SK-MEL-5 (cell line): Measurements from ENCODE around the gene NDST1. TPM values are rescaled to one million over a fixed set of nuclear protein-coding genes. Genes with fewer than 3 reads are reported as not detected.

Source experiments
- DNase-seq: peaks from one replicate; pipeline ENCODE4 v3.0.0-alpha.2; 2016; ENCODE audit warnings: low read depth, low spot score
- in situ Hi-C: cut with HindIII; loops from 2 replicates; pipeline ENCODE4 v1.10.0; 2016; ENCODE audit warnings: low sequenced_read_pairs, high pct_unique_total_duplicates, low pct_unique_long_range_greater_than_20kb
- total RNA-seq: library from RNA; depleted of rRNA; stranded (reverse); fragments of >200 nt; shearing (Covaris generic); gene quantifications from 2 replicates; pipeline ENCODE4 v1.2.3, GENCODE V29; 2014

NDST1 gene
- total RNA-seq, 1 experiment from 2014 or later, result 10.9 TPM

DNA sequence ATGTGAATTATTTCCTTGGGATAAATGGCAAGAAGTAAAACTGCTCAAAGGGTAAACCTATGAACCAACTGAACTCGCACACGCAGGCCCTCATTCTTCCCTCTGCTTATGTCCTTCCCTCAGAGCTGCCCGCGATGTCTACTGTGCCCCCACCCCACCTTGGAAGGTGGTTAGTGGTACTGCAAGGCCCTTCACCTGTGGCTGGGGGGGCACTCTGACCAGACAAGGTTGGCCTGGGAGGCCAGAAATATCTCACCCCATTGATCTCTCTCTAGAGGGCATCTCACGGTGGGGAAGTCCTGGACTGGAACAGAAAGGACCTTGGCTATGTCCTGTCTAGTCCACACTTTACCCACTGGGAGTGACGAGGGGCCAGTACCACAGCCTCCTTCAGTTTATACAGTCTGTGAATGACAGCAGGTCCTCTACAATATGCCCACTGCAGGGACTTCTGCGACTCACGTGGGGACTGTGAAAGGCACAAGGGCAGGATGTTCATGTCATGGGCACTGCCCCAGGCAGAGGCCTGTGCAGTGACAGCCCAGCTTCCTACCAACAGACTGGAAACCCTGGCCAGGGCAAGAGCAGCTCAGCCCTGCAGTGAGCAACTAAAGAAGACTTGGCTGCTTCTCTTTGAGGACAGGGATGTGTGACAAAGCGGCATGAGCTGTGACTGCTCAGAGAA, 75.8 kb downstream of the NDST1 start:
- in situ Hi-C loops, result no loop called here
- no peak for DNase-seq

DNA sequence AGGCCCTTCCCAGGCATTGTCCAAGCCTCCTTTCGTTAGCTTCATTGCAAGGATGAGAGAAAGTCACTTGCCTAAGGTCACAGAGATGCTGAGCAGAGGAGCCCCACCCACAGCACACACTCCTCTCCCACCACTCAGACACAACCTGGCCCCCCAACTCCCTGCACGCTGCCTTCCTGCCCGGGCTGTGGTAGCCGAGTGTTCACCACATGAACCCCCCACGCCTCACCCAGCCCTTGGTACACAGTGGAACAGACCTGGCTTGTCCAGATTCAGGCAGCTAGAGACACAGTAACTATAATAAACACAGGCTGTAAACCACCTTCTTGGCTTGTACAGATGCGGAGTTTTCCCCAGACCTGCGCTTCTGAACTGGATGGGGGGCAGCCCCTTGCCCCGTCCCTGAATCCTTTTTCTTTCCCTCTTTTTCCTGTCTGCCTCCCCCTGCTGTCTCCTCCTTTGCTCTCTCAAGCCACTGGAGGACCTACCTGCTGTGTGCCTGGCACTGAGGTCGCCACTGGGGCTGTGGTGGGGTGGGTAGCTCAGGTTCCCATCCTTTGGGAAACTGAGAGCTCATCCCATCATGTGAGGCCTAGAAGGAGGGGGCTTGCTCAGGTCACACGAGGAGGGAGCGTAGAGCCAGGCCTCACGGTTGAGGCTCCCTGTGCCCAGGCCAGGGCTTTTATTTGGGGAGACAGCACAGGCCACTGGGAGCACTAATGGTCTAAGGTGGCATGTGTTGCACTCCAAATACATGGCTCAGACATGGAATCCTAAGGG, 76.8 kb downstream of the NDST1 start:
- in situ Hi-C loops, result no loop called here
- DNase-seq, result no peak

DNA sequence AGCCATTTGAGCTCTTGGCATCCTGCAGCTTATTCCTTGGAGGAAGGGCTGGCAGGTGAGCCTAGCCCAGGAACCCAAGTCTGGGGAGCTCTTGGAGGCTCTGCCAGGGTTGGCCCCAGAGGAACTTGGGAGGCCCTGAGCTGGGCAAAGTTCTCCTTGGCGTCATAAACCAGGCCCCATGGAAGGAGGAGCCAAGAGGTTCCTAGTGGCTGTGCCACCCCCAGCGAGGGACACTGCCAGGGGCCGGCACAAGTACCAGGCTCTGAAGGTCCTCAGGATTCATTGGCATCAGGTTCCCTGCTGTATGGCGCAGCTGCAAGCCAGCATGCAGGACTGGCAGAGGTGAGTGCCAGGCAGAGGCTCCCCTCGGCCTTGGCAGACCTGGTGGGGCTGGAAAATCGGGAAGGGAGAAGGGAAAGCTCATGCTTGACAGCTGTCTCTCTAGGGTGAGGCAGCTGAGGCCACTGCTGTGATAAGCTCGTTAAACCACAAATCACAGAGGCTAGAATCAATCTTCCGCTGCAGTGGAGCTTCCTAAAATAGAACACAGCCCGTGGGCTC, 77.9 kb downstream of the NDST1 start:
- no peak for DNase-seq
- in situ Hi-C loops, result no loop called here

DNA sequence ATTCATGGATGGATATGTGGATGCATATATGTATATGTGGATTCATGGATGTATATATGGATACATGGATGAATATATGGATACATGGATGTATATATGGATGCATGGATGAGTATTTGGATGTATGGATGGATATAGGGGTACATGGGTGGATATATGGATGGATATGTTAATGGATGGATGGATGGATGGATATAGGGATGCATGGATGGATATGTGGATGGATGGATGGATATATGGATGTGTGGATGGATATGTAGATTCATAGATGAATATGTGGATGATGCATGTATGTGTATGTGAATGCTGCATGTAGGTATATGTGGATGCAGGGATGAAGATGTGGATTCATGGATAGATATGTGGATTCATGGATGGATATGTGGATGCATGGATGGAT, 79.1 kb downstream of the NDST1 start:
- in situ Hi-C loops, result no loop called here

DNA sequence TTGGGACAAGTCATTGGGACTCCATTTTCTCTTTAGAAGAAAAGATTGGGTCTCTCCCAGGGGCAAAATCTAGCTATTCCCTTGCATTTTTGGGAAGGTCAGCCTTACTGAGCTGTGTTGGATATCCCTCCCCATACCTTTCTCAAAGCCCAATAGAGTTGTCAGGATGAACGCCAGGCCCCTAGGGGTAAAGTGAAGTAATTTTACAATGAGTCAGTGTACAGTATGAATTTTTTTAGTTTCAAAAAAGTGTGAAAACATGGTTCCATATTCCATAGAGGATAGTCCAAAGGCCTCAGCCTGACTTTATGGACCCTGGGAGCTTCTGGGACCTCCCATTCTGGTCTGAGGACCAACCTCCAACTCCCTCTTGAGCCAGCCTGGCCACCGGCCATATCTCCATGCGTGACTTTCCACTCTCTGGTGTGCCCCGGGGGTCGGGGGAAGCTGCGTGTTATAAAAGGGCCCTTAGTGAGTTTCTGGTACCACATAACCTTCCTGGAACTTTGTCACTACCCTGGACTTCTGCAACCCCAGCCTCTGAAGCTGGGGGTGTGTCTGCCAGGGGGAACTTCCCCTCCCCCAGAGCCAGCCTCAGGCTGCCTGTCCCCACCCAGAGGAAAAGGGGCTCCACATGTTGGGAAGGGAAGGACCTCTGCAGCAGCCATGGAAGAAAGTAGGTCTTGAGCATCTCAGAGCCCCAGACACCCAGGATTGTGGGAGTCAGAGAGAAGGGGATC, 80.1 kb downstream of the NDST1 start:
- DNase-seq, result no peak
- in situ Hi-C loops, result no loop called here

More for the DNA sequence above, 79.1 kb downstream of the NDST1 start:
- DNase-seq, result no peak

DNA sequence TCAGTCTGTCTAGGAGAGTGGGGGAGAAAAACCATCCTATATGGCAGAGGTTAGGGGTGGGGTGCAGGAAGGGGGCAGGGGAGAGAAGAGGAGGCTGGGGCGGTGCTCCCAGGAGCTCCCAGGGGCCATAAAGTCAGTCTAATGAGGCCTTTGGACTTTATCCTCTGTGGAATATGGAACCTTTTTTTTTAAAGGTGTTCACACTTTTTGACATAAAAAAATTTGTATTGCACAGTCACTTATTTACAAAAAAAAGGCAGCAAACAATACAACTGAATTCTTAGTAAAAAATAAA, 80.6 kb downstream of the NDST1 start:
- in situ Hi-C loops, result no loop called here
- DNase-seq, result no peak

DNA sequence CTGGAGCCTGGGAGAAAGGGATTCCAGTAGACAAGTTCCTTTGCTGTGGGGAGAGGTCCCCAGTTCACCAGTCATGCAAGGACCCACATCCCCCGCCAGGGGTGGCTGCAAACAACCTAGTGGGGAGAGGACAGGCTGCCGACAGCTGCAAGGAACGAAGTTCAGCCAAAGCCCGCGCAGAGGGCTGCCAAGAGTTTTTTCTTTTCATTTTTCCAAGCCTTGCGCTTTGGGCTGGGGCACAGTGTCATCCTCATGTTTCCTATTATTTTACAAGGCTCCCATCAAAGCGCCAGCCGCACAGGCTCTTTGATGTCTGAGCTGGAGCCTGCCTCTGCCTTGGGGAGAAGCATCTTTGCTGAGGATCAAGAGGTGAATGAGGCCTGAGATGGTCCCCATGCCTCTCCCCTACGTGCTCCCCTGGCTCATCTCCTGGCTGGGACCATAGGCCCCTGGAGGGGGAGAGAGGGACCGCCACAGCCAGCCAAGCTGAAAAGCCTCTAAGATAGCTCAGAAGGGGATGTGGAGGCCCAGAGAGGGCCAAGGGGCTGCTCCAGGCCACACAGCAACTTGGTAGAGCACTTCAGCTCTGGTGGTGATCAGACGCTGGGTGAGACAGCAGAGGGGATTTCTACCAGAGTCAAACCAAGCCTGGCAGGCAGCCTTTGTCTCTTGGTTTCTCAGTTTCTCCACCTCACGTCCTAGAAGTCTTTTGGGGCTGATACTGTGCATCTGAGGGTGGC, 82.1 kb downstream of the NDST1 start:
- no peak for DNase-seq
- in situ Hi-C loops, result no loop called here

DNA sequence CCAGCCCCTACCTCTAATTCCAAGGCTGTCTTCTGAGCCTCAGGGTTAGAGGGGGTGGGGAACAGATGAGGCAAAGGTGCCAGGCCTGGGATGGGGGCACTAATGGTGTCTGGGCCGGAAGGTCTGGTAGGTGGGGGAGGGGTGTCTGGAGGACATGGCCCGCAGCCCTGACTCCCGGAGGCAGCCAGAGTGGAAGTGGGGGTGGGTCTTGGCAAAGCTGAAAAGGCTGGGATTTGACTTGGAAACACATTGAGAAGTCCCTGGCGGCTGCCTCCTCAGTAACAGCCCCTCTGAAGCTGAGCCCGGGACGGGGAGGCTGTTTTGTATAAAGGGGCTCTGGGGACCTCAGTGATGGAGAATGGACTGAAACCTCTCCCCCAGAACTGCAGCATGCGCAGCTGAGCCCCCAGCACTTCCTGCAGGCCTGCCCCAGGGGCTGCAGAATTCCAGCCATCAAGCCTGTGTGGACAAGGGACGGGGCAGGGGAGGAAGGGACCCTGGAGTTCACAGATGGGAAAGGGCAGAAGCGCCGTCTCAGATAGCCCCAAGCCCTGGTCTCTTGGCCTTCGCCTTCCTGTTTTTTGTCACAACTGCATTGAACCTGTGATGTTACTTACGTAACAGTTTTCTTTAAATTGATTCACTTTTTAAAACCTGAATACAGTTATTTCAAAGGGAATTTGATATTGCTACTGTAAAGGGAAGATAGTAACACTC, 83.2 kb downstream of the NDST1 start:
- DNase-seq, result no peak
- in situ Hi-C loops, result no loop called here

DNA sequence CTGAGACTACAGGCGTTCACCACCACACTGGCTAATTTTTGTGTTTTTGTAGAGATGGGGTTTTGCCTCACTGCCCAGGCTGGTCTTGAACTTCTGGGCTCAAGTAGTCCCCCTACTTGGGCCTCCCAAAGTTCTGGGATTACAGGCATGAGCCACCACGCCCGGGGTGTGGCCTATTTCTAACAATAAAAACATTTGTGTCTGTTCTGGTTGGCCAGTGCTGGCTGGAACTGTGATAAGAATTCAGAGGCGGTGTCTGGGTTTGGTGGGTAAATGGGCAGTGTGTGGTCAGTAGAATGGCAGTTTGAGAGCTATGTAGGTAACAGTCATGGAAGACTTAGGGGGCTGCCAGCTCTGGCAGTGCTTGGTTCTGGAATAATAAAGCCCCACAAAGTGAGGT, 85.7 kb downstream of the NDST1 start:
- DNase-seq, result no peak
- in situ Hi-C loops, result no loop called here

DNA sequence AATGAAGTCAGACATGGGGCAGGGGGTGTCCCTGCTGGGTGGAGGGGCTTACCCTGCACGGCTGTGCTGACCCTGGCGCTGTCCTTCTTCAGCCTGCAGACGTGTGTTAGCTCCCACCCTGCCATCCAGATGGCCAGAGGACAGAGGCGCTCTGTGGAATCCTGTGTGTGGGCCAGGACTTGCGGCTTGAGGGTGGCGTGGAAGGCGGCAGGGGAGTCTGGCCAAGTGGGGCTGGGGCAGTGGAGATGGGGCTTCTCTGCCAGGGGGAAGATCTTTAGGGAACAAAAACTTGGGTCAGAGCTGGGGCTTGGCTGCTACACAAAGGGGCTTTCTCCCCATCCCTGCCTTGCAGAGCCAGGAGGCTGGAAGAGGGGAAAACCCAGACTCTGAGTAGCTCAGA, 86.1 kb downstream of the NDST1 start:
- DNase-seq, result no peak
- in situ Hi-C loops, result no loop called here

DNA sequence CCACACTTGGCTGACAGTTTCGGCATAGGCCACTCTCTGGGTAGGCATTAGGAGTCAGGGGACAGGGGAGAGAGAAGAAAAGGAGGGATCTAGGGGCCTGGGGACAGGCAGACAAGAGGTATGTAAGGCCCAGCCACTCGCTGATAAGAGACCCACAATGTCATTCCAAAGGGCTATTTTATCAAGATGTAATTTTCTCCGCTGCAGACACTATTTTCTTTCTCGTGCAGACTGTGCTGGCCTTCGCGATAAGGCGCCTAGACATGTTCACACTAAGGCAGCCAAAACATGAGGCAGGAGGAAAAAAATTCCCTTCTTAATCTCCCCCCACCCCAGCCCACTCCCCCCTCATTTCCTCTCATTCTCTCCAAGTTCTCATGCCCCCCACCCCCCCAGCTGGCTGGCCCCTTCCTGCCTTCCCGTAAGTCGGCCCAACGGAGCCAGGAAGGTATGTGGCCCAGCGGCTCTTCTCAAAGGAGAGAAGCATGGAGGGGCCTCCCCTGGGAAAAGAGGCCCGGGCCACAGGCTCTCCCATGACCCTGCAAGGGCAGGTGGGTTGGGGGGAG, 87.6 kb downstream of the NDST1 start:
- in situ Hi-C loops, result no loop called here
- DNase-seq, result no peak

DNA sequence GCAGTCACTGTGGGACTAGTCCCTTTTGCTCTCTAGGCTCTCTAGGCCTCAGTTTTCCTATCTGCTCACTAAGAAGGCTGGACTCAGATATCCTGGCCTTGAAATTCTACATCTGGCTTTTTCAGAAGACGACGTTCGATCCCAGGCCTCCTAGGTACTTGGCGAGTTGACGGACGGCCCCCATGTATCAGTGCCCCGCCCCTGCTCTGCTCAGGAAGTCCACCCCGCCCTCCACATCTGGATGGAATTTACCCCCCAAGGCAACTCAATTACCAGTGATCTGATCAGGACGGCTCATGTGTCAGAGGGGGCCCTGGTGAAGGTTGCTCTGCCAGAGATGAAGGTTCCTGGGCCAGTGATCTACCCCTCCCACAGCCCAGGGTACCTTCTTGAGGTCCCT, 88.4 kb downstream of the NDST1 start:
- no peak for DNase-seq
- in situ Hi-C loops, result no loop called here

DNA sequence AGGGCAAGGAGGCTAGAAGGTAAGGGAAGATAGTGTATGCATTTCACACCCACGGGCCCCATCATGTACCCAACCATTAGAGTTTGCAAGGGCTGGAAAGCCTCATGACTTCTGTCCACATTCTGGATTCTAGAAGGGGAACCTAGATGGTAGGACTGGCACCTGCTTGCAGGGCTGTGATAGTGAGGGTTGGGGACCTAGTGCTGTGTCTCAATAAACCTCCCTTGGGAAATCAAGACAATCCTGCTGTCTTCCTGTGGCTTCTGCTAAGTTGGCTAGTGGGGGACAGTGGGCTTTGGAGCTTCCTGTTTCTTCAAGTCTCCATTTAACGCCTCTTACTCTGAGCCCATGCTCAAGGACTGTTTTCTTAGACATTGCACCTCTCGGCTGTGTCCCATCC, 88.9 kb downstream of the NDST1 start:
- in situ Hi-C loops, result no loop called here
- no peak for DNase-seq

DNA sequence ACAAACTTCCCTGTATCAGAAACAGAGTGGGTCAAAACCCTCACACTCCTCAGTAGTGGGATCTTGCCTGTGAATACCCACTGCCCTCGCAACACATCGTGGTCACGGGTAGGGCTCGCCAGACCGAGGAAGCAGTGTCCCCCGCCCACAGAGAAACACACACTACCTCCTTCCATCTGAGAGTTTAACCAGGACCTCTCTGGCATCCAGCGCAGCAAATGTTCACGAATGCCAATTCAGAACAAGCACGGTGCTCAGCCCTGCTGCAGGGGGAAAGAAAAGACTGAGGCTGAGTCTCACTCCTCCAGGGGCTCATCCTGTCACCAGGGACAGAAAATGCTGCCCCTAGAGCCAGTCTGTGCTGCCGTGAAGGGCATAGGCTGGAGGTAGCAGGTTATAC, 90.1 kb downstream of the NDST1 start:
- DNase-seq, result no peak
- in situ Hi-C loops, result no loop called here

DNA sequence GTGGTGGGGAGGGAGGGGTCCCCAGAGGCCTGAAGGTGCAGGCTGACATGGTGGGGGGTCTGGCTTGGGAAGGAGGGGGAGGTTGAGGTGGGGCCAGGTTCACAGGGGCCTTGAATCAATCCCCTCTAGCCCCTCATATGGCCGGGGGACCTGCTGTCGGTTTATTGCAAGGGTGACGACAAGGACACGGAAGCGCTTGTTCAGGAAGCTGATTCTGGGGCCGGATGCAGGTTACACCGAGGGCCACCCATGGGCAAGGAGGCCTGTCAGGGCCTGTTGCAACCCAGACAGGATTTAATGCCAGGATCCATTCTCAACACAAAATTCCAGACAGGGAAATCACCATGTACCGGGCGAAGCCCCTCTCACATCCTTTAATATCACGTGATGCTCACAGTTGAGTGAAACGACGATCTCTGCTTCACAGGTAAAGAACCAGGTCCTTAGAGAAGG, 90.9 kb downstream of the NDST1 start:
- in situ Hi-C loops, result no loop called here

DNA sequence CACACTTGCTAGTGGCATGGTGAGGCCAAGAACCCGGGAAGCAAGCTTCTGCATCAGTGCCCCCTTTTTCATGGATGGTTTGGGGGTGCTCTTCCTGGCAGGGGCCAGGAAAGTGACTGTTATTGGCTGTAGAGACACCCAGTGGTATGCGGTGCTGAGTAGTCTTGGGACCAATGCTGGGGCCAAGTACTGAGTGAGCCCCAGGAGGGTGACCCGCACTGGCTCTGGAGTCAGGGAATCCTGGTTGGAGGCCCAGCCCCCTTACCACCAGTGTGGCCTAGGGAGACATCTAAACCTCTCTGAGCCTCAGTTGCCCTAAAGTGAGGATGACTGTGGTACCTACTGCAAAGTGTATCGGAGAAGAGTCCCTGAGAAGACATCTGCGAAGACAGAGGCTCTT, 91.3 kb downstream of the NDST1 start:
- no peak for DNase-seq
- in situ Hi-C loops, result no loop called here

More for the DNA sequence above, 90.9 kb downstream of the NDST1 start:
- no peak for DNase-seq

DNA sequence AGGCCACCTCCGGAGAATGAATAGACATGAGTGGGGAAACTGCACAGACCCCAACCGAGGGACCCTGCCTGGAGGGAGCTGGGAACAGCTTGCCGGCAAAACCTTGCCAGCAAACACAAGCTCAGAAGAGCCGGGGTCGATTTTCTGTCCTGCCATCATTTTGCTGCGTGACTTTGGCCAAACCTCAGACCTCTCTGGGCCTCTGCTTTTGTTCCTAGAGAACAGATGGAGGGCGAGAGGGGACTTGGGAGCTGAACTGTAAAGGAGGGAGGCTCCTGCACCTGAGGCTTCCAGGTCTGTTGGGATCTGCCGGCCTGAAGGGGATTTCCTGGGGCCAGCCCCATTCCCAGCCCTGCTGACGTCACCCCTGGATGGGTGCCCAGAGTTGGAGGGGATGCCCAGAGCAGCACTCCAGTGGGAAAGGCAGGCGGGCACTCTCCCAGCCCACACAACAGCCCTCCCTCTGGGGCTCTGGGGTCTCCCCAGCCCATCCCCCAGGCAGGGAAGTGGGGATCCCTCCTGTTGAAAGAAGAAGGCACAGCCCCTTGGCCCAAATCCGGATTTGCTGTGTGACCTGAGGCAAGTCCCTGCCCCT, 92.1 kb downstream of the NDST1 start:
- in situ Hi-C loops, result no loop called here
- peak; percentile 7 for DNase-seq
